Heart left ventricle (tissue), 13 donors: ENCODE data around the gene PTGFRN.

Source experiments
- CTCF ChIP-seq, 12 donors: fragments of 200-600 bp; sonication (generic) in 4 of 12; IDR thresholded peaks; one replicate each; pipeline versions ENCODE4 v1.5.0 to v1.8.0; 2018 to 2022; ENCODE audit warnings: antibody characterized with exemption in 12 of 12, mild to moderate bottlenecking in 5 of 12
- POLR2A ChIP-seq, 2 donors: fragments of 450-650 bp; IDR thresholded peaks; one replicate each; pipeline ENCODE4 v1.6.1; 2017; ENCODE audit warnings: antibody characterized with exemption in 2 of 2, mild to moderate bottlenecking in 2 of 2, moderate library complexity in 2 of 2
- donor health status: ischemic (EF 13 %, LVEDD 7.1; RV severe dilation, severe dysfunction).
- donor health status: DM: no; HTN: yes; CAD: no.
- donor health status: DM: no; HTN: no; CAD: no.
- donor health status: ischemic (EF 25% LVEDD 6.9; RV normal size, moderate dysfunction).
- donor health status: ischemic (EF 25% LVEDD 5.7; RV mildly dilated, moderate dysfunction).
- donor health status: ischemic (EF 35%, LVEDD 5.7; RV mildly dilated, moderate dysfunction).
- donor health status: nonischemic (EF 11% LVEDD 7.7; RV severe dilation, severe dysfunction).
- donor health status: DM: yes; HTN: yes; CAD: no.
- donor health status: PGD.
- donor health status: ischemic (EF 29% LVEDD 5.4; RV normal size, mild dysfunction).
- donor health status: nonischemic (EF 23%, LVEDD 6.1; RV moderate dilation, normal function).

DNA sequence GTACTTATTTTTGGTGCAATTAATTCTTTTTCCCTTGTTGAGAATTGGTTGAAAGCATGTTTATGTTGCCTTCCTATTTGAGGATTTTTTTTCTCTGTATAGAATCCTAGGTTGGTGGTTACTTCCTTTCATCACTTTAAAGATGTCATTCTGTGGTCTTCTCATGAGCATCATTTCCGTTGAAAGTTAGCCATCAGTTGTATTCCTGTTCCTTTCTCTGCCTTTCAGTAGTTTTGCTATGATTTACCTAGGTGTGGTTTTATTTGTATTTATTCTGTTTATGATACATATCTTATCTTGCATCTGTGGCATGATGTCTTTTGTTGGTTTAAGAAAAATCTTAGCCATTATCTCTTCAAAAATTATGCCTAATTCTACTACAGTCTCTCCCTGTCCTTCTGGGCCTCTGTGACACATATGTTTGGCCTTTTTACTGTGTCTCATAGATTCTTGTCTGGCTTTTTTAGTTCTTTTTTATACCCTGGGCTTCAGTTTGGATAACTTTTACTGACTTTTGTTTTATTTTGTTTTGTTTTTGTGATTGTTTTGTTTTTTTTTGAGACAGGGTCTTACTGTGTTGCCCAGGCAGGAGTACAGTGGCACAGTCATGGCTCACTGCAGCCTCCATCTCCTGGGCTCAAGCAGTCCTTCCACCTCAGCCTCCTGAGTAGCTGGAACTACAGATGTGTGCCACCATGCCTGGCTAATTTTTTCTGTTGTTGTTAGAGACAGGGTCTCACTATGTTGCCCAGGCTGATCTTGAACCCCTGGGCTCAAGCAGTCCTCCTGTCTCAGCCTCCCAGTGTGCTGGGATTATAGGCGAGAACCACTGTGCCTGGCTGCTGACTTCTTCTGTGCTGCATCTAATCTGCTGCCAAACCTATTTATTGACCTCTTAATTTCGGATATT, 24.1 kb downstream of the PTGFRN start:
- TF ChIP-seq CTCF (IDR thresholded peaks at IDR 0.05) (no peak), POLR2A (IDR thresholded peaks at IDR 0.05) (no peak)
